Loucy (cell line): ENCODE results near the gene HPSE2.

ENCODE experiments used
- CTCF ChIP-seq: fragments of 200-600 bp; sonication (generic); conservative IDR thresholded peaks from 2 replicates; pipeline ENCODE4 v1.5.1; 2014; ENCODE audit warnings: mild to moderate bottlenecking, antibody characterized with exemption, low read length
- EZH2phosphoT487 ChIP-seq: fragments of 200-600 bp; IDR thresholded peaks from 2 replicates; pipeline ENCODE4 v1.6.1; 2018; ENCODE audit warnings: antibody characterized with exemption, mild to moderate bottlenecking, moderate library complexity, borderline replicate concordance

- TF ChIP-seq CTCF (no peak), EZH2phosphoT487 (no peak)
Observed at GRCh38 chr10:99042051-99042771, 193.4 kb downstream of the HPSE2 start.
